Activated B cell treated with CpG ODN at 0.5 μM for 24 hours (primary cell): Measurements from ENCODE around the gene SPHK1. TPM values are rescaled to one million over a fixed set of nuclear protein-coding genes. Genes with fewer than 3 reads are reported as not detected.
"Not testable (repeated sequence)": the region's sequence is repeated elsewhere in the genome, so short reads cannot be mapped to it uniquely, and the experiment has no call there.

ENCODE experiments used
- ATAC-seq: fragments of 200-7000 bp; cut with Tn5 transposase; one replicate; pipeline ENCODE4 v1.10.0; 2021; ENCODE audit warnings: low read depth, mild to moderate bottlenecking, moderate library complexity
- CTCF ChIA-PET: fragments of 350-600 bp; sonication (Branson Sonifier 250); formaldehyde crosslinking; loops from one replicate; lab custom pipeline; 2021; ENCODE audit warnings: antibody characterized with exemption; lab: Charles Lee
- POLR2A ChIA-PET: fragments of 350-600 bp; sonication (Branson Sonifier 250); formaldehyde crosslinking; loops from one replicate; lab custom pipeline; 2021; ENCODE audit warnings: antibody characterized with exemption; lab: Charles Lee
- DNase-seq: peaks from one replicate; pipeline ENCODE4 v3.0.0; 2022
- H3K27ac Mint-ChIP-seq: one replicate; pipeline ENCODE4 v1.8.0; 2020; ENCODE audit warnings: mixed read lengths
- H3K27me3 Mint-ChIP-seq: one replicate; pipeline ENCODE4 v1.8.0; 2021; ENCODE audit warnings: mixed read lengths
- H3K36me3 Mint-ChIP-seq: one replicate; pipeline ENCODE4 v1.8.0; 2021; ENCODE audit warnings: low read depth, mixed read lengths
- H3K4me1 Mint-ChIP-seq: one replicate; pipeline ENCODE4 v1.8.0; 2021; ENCODE audit warnings: mixed read lengths
- H3K4me3 Mint-ChIP-seq: one replicate; pipeline ENCODE4 v1.8.0; 2020; ENCODE audit warnings: mild to moderate bottlenecking, mixed read lengths
- H3K9me3 Mint-ChIP-seq: one replicate; pipeline ENCODE4 v1.8.0; 2020; ENCODE audit warnings: mixed read lengths
- CTCF ChIP-seq: fragments of 200-600 bp; IDR thresholded peaks from one replicate; pipeline ENCODE4 v1.8.0; 2022; ENCODE audit warnings: antibody characterized with exemption, mild to moderate bottlenecking
- intact Hi-C: fragments of 100-400 bp; cut with micrococcal nuclease; formaldehyde crosslinking; loops from one replicate; pipeline ENCODE4 v1.15.1; 2024
- total RNA-seq: library from RNA; stranded (reverse); gene quantifications from 2 replicates; pipeline ENCODE4 v1.2.3, GENCODE V29; 2022

The SPHK1 gene
- total RNA-seq, 1 donor from 2014 or later: 1.1 TPM

GRCh38 chr17:76354747-76355310 lies 29.6 kb upstream of the SPHK1 start:
- Mint-ChIP-seq H3K27ac (peak overlapping the region; percentile 31), H3K9me3 (no peaks in the 10 kb centered on the region), H3K4me1 (peaks cover 23% of the 10 kb centered on the region), H3K27me3 (no peaks in the 10 kb centered on the region), H3K36me3 (peaks cover 5% of the 10 kb centered on the region), H3K4me3 (peak overlapping the region; percentile 67)
- CTCF ChIA-PET: interaction anchor here (1.0 to 3.8 kb wide), 4 partner anchors 30 to 153 kb away, joined by 3 to 23 read pairs (median 8); partner anchors contain the start of gene SPHK1
- POLR2A ChIA-PET: interaction anchor here (0.5 to 2.0 kb wide), 2 partner anchors 30 to 159 kb away, joined by 6 to 29 read pairs; partner anchors contain the start of gene SPHK1
- DNase-seq (no peak), ATAC-seq (no peak)
- TF ChIP-seq CTCF: no peak
- intact Hi-C loops: loop anchor here (1.0 to 5.0 kb wide), 4 partner anchors 29 to 498 kb away; partner anchors contain the start of genes JMJD6, METTL23, SPHK1 and WBP2

GRCh38 chr17:76356803-76357456 lies 27.5 kb upstream of the SPHK1 start:
- Mint-ChIP-seq H3K36me3 (peaks cover 5% of the 10 kb centered on the region), H3K9me3 (no peaks in the 10 kb centered on the region), H3K27ac (no peak overlapping the region), H3K27me3 (no peaks in the 10 kb centered on the region), H3K4me3 (no peak overlapping the region), H3K4me1 (peaks cover 20% of the 10 kb centered on the region)
- ATAC-seq (no peak), DNase-seq (no peak)
- intact Hi-C loops: no loop called here
- POLR2A ChIA-PET: interaction anchor here (0.6 kb wide), 1 partner anchor 68 kb away, joined by 6 read pairs; no protein-coding TSS in a partner anchor
- CTCF ChIA-PET: no interaction called here
- no peak for TF ChIP-seq CTCF

GRCh38 chr17:76357597-76358158 lies 26.7 kb upstream of the SPHK1 start:
- TF ChIP-seq CTCF: no peak
- ATAC-seq (no peak), DNase-seq (no peak)
- H3K4me3 Mint-ChIP-seq: no peak overlapping the region
- intact Hi-C loops: no loop called here
- peaks cover 5% of the 10 kb centered on the region for H3K36me3 Mint-ChIP-seq
- ChIA-PET POLR2A (no interaction called here), CTCF (no interaction called here)
- peaks cover 18% of the 10 kb centered on the region for H3K4me1 Mint-ChIP-seq
- H3K27me3 Mint-ChIP-seq: no peaks in the 10 kb centered on the region
- no peak overlapping the region for H3K27ac Mint-ChIP-seq
- H3K9me3 Mint-ChIP-seq: no peaks in the 10 kb centered on the region

GRCh38 chr17:76359375-76359774 lies 25.0 kb upstream of the SPHK1 start:
- DNase-seq (no peak), ATAC-seq (no peak)
- POLR2A ChIA-PET: no interaction called here
- Mint-ChIP-seq H3K27ac (no peak overlapping the region), H3K36me3 (no peaks in the 10 kb centered on the region), H3K4me1 (peaks cover 12% of the 10 kb centered on the region), H3K4me3 (no peak overlapping the region), H3K9me3 (no peaks in the 10 kb centered on the region), H3K27me3 (no peaks in the 10 kb centered on the region)
- CTCF ChIA-PET: no interaction called here
- no peak for TF ChIP-seq CTCF
- intact Hi-C loops: no loop called here

- CTCF ChIA-PET, DNase-seq, intact Hi-C loops, H3K4me3 Mint-ChIP-seq, H3K27ac Mint-ChIP-seq, ATAC-seq, H3K9me3 Mint-ChIP-seq, POLR2A ChIA-PET, H3K4me1 Mint-ChIP-seq, H3K36me3 Mint-ChIP-seq, H3K27me3 Mint-ChIP-seq: not testable (repeated sequence)
Measured at GRCh38 chr17:76359776-76360175, 24.6 kb upstream of the SPHK1 start.
